HG02973 (cell line): Measurements from ENCODE around the gene RGS17.
"Not testable (repeated sequence)": the region's sequence is repeated elsewhere in the genome, so short reads cannot be mapped to it uniquely, and the experiment has no call there.

Experiments
- ATAC-seq: cut with Tn5 transposase; IDR thresholded peaks from one replicate; pipeline ENCODE4 v1.9.1; 2021; ENCODE audit warnings: moderate library complexity; ENCODE audit not compliant: unreplicated experiment

RGS17 gene

DNA sequence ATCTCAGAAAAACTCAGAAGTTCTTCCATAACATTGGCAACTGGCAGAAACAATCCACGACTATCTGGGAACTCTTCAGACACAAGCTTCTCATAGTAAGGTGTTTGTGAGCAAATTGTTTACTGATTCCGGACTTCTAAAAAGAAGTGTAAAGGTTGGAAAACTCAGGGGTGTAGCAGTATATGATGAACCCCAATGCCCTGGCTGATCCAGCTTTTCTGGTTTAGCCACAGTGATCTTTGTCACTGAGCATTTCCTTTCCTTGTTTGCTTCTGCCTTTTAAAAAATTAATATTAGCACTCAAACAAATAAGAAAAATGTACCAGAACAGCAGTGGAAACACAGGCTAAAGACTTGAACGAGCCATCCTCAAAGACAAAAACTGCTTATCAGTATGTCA is 4.9 kb downstream of the RGS17 start:
- ATAC-seq = no peak

DNA sequence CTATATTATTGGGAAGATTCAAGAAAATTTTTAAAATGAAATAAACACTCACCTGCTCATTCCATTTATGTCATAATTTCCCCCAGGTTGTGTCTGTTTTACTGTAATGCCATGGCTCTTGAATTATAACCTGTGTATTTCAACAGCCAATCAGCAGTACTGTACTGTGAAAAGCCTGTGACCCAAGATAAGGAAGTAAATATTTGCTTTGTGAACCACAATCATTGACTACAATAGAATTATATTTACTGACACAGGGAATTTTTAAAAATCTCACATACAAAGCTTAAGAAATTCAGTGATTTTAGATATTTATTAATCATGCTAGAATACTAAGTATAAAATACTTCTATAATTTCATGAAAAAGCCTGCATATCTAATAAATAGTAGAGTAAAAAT is 6.0 kb downstream of the RGS17 start:
- ATAC-seq = no peak

DNA sequence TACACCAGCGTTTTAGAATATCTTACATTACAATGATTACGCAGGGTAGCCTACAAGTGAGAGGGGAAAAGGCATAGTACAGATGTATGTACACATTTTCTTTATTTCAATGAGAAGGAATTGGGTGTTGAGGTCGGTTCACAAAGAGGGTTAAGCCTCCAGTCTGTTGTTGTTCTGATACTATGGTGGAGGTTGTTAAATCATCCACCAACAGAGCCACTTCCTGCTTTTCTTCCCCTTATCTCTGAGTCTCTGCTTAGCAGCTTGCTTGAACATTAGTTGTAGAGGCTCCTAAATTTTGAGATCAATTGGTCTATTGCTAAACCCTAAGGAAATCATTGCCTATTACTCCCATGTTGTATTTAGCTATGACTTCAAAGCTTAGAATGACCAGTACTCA is 7.3 kb downstream of the RGS17 start:
- no peak for ATAC-seq

DNA sequence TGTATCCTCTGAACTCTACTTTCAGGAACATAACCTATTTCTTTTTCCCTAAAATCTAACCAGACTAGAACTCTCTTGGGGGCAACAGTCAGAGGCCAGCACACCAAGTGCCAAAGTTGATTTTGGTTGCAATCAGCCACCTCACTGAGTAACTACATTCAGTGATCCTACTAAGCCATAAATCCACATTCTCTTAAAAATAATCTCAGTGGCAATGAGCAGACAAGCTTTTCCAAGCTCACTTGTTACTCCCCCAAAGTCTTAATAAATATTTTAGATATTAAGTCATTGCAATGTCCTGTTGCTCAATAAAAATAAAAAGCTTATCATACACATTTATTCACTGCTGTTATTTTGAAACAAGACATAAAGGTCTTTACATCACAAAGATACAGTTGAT is 9.8 kb downstream of the RGS17 start:
- no peak for ATAC-seq

DNA sequence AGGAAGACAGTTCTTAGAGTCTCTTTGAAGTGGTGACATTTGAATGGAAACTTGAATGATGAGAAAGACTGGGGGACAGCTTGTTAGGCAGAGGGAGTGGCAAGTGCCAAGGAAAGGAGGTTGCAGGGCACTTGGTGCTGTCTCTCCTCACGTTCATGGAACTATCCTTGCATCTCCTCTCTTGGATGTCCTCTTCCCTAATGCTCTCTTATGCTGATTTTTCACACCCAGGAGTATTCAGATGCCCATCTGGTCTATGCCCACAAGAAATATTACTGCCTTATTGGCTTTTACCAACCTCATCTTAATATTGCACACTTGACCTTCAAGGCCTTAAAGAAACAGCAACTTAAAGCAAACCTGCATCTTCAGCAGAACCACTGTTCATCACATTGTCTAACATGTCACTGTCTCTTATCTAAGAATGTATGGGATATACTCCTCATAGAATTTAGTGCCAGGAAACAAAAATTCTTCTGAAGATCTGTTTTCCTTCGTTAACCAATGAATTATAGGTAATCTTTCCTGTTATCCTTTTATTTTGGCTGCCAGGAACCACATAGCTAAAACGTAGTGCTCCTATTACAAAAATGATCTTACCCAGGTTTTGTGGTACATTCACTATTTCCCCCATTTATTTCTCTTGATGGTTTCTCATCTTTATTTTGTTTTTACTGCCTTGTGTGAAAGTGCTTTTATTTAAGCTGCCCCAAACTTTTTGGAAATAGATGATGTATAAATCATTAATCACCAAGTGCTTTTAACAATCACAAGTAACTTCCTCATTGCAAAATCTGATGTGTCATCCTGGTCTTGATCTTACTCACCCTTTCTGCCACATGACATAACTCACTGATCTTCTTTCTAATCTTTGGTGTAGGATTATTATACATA is 12.8 kb downstream of the RGS17 start:
- peak; percentile 99 for ATAC-seq

DNA sequence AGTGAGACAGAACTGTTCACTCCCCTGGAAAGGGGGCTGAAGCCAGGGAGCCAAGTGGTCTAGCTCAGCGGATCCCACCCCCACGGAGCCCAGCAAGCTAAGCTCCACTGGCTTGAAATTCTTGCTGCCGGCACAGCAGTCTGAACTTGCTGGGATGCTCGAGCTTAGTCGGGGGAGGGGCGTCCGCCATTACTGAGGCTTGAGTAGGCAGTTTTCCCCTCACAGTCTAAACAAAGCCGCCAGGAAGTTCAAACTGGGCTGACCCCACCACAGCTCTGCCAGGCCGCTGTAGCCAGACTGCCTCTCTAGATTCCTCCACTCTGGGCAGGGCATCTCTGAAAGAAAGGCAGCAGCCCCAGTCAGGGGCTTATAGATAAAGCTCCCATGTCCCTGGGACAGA is 20.0 kb downstream of the RGS17 start:
- not testable (repeated sequence) for ATAC-seq

DNA sequence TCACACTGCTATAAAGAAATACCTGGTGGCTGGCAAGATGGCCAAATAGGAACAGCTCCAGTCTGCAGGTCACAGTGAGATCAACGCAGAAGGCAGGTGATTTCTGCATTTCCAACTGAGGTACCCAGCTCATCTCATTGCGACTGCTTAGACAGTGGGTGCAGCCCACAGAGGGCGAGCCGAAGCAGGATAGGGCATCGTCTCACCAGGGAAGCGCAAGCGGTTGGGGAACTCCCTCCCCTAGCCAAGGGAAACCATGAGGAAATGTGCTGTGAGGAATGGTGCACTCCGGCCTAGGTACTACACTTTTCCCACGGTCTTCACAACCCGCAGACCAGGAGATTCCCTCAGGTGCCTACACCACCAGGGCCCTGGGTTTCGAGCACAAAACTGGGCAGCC is 20.5 kb downstream of the RGS17 start:
- not testable (repeated sequence) for ATAC-seq

DNA sequence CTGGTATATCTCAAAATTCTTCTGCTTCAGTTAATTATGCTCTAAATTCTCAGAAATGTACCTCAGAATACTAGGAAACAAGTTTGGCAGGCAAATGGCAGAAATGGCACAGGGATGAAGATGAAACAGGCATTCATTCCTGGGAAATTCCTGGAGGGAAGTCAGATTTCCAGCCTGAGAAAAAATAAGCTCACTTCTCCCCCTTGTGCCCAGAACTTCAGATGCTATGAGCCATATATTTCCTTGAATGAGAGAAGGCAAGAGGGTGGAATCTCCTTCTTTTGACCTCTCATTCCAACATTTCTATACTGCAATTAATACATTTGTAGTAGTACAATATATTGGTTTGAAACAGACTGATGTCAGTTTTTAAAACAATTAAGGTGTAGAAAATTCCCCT is 22.8 kb downstream of the RGS17 start:
- no peak for ATAC-seq

DNA sequence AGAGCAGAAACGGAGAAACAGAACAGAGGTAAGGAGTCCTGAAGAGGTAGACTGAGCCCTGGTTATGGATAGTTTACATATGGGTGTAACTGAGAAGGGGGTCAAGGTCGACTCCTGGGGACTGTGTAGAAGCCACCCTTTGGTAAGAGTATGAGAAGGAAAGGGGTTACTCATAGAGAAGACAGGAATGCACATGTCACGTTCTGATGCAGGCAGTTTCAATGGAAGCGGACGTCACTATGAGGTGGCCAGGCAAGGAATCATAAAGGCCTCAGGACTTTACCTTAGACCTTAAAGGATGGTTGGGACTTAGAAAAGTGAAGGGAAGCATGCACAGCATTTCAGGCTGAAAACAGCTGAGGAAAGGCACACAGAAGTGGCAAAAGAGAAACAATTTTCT is 25.1 kb downstream of the RGS17 start:
- no peak for ATAC-seq

DNA sequence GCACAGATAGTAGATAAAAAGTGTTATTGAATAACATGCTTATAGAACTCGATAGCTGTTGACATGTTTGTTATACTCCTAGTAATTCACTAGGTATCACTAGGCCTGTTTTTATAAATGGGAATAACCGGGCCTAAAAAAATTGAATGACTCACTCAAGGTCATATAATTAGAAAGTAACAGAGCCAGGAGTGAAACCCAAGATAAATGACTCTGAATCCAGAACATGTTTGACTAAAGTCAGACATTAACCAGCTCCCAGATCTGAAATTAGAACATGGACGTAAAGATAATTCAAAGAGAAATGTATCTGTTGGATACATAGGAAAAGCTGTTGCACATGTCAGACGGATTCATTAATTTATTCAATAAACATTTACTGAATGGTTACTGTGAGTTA is 26.9 kb downstream of the RGS17 start:
- no peak for ATAC-seq

DNA sequence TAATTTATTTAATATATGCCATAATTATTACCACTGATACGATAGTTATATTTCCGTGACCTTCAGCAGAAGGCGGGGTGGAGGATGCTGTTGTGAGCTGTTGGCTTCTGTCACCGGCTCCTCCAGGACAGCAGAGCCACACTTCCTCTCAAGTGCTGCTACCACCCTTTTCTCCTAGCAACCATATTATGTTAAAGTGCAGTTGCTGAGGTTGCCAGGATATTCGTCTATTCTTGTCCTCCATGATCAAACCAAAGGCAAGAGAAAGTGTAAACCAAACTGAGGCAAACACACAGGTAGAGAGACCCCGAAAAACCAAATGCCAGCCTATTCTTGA is 27.8 kb downstream of the RGS17 start:
- no peak for ATAC-seq

DNA sequence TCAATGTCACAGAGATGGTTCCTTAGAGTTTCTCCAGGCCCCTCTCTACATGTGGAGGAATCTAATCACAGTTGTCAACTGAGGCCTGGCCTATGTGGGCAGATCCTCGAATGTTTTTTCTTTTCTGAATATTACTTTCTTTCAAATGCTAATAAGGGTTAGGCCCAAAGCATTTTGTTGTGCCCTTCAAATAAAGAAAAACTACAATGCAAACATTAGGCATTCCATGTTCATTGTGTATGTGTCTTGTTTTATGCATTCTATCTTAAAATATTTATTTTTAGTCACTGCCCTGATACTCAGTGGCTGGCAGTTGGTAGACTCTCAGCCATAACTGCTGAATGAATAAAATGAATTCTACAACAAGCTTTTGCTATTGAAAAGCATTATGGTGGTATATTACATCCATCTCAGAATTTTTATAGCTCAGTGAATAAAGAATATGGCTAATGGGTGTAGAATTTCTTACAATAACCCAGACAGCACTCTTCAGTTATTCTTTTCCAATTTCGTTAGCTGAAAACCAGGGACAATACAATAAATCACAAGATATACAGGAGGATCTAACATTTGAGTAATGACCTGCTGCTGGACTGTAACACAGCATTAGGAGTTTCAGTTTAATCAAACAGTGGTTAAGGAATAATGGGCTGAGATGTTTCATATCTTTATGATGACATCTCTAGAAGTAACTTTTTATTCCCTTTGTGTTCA is 28.3 kb downstream of the RGS17 start:
- no peak for ATAC-seq

DNA sequence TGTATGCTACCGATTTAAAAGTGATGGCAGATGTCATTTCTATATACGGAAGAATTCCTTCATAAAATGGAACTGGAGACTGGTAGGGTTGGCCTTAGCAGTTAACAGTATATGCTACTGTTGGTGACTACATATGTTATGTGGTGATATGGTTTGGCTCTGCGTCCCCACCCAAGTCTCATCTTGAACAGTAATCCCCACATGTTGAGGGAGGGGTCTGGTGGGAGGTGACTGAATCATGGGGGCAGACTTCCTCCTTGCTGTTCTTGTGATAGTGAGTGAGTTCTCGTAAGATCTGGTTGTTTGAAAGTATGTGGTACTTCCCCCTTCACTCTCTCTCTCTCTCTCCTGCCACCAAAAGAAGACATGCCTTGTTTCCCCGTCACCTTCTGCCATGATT is 29.6 kb downstream of the RGS17 start:
- ATAC-seq = no peak

DNA sequence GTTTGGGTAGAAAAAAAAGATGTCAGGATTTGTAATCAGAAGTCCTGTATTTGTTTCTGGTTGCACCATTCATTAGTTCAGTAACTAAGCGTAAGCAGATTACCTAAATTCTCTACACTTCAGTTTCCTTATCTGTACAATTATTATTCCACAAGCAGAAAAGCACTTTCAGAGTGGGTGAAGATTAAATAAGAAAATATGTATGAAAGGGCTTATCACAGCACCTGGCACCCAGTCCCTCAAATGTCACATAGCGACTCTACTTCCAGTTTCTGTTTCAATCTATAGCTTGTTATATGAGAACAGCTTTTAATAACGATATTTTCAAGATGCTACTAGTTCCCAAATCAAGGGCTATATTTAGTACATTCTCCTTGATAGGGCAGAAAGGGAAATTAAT is 31.4 kb downstream of the RGS17 start:
- no peak for ATAC-seq

DNA sequence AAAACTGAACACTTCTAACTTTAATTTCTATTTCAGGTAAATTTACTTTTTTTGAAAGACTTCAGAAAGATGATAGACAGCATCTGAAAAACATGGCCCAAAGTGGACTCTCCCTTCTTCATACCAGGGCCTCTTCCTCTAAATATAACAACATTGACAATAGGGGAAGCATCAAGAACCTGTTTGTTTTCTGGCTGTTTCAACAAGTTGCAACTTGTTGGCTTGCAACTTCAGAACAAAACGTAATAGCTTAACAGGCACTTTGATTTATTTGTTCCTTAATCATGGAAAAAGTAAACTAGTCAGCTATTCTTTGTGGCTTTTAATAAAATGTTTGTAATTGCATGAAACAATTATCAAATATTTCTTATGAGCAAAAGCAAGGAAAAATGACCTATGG is 34.3 kb downstream of the RGS17 start:
- no peak for ATAC-seq

DNA sequence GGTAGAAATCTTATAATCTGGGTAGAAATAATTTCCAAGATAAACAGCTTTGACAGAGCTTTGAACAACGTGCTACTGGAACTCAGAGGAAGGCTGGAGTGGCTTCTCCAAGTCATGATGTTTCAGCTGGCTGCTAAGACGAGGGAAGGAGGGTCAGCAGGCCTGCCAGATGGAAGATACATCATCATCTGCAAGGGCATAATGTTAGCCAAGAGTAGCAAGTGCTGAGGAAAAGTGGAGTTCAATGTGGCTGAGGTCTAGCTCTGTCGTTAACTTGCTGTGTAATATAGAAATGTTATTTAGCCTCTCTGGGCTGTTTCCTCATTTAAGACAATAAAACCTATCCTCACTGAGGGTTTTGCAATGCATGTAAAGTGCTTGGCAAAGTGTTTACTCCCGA is 35.1 kb downstream of the RGS17 start:
- ATAC-seq = no peak

DNA sequence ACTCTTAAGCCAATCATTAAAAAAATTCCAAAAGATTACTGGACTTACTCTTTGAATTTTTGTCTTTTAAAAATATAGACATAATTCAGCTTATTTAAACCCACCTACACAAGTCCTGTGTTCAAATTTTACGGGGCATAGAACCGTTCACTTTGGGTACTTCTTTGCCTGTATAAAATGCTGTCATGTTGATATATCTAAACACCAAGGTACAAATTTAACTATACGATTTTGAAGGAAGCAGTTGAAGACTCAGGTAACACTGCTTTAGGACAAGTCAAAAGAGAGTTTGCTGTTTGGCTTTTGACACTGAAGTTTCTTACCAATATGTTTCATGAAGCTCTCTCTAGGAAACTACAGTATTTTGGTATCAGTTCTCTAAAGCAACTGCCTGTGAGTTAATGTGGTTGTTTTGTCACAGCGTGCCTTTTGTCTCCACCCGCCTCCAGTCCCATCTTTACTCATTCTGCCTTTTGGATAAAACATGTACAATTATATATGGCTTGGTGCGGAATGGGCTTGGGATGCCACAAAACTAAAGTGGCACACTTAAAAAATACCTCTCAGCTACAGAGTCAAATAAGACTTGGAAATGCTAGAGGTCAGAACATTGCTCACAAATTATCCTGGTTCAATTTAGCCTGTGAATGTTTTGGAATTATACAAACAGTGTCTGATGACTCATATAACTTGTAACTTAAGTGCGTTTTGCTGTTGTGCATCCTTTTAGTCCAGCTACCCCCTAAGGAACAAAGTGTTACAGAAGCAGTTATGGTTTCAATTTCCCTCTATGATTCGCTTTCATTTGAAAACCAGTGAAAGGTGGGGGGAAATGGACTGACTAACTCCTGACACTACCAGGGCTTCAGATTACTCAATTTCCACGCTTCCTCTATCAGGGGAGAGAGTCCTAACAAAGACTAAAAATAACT is 38.7 kb downstream of the RGS17 start:
- peak; percentile 94 for ATAC-seq

DNA sequence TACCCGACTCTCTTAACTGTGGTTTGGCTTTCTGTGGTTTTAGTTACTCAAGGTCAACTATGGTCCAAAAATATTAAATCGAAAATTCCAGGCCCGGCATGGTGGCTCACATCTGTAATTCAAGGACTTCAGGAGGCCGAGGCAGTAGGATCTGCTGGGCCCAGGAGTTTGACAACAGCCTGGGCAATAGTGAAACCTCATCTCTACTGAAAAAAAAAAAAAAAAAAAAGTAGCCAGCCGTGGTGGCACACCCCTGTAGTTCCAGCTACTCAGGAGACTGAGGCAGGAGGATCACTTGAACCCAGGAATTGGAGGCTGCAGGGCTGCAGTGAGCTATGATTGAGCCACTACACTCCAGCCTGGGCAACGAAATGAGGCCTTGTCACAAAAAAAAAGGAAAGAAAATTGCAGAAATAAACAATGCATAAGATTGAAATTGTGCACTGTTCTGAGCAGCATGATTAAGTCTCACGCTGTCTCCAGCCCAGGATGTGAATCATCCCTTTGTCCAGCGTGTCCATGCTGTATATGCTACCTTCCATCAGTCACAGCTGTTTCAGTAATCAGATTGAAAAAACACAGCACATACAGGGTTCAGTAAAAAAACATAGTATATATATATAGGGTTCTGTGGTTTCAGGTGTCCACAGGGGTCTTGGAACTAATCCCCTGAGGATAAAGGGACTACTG is 40.7 kb downstream of the RGS17 start:
- ATAC-seq = no peak

DNA sequence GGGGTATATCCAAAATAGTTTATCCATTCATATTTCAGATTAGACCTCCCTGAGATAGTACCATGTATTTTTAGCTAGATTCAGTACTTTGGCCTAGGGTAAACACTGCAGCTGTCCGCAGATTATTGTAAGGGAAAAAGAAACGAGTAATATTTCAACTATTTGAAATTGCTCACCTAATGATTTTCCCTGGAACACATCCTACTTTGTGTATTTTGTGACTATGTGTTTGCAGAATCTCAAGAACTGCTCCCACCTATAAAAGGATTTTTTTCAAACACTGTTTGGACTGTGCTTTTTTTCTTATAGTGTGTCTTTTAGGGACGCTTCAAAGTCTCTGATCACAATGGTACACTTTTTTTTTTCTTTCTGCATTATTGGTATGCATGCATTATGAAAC is 42.3 kb downstream of the RGS17 start:
- ATAC-seq = no peak

DNA sequence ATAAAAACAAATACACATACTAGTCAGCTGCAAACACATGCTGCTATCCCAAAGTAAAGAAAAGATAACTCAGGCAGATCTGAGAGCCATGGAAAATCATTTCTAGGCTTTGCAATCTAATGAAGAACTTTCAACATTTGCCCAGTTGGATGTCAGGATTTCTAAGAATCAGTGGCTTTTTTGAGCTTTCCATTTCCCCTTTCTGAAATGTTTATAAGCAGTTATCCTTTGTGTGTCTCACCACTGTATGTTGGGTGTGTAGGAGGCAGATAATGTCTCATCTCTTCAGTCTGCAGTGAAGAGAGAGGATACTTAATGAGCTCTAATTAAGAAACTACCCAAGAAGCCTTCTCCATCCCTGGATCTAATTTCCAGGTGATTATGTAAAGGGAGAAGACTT is 43.6 kb downstream of the RGS17 start:
- ATAC-seq = no peak
